SIG-M5 (cell line): ENCODE measurements around the gene NEDD9.

Experiments used
- DNase-seq: peaks from one replicate; lab custom pipeline; 2025; lab: John Stamatoyannopoulos, UW

NEDD9 gene

DNA sequence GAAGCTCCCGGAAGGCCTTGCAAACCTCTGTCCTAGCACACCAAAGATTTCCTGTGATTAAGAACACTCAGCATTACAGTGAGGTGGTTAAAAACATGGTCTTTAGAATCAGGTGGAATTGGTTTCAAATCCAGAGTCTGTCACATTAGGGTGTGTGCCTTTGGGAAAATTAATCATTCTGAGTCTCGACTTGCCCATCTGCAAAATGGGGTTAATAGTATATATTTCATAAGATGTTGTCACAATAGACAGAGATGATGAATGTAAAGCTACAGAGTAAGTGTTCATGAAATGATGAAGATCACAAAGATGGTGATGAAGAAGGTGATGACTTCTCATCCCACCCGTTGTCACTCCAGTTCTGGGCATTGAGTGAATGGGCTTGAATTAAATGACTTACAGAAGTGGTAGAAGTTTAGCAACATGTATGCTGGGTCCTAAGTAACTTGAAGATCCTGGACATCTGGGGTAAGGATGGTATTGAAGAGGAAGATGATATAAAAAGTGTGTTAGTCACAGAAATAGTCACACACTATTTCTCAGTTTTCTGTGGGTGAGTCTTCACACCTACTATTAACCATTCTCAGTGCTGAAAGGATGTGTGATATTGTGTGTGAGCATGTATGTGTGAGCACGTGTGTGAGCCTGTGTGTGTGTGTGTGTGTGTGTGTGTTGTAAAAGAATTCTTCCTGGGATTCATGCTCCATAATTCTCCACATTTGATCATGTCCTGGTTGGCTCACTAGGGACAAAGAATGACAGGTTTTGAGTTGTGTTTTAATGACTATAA is 28.0 kb upstream of the NEDD9 start:
- DNase-seq: no peak

GRCh38 chr6:11258260-11259237 is 26.1 kb upstream of the NEDD9 start:
- DNase-seq: no peak

DNA sequence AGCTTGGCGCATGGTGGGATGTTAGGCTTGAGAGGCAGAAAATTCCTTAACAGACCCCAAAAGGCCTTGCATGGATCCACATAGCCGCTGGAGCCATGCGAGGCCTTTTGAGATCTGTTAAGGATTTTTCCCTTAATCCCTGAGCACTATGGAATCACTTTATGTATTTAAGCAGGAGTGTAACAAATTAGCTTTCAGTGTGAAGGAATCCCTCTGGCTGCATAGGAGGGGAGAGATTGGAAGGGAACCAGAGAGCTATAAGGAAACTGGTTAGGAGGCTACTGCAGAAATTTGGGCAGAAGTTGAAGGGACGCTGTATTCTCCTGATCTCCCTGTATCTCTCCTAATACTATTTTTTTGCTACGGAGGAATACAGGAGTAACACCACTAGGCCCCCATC is 23.1 kb upstream of the NEDD9 start:
- no peak for DNase-seq

- no peak for DNase-seq
These were observed 21.1 kb upstream of the NEDD9 start for GRCh38 chr6:11253594-11253993.

DNA sequence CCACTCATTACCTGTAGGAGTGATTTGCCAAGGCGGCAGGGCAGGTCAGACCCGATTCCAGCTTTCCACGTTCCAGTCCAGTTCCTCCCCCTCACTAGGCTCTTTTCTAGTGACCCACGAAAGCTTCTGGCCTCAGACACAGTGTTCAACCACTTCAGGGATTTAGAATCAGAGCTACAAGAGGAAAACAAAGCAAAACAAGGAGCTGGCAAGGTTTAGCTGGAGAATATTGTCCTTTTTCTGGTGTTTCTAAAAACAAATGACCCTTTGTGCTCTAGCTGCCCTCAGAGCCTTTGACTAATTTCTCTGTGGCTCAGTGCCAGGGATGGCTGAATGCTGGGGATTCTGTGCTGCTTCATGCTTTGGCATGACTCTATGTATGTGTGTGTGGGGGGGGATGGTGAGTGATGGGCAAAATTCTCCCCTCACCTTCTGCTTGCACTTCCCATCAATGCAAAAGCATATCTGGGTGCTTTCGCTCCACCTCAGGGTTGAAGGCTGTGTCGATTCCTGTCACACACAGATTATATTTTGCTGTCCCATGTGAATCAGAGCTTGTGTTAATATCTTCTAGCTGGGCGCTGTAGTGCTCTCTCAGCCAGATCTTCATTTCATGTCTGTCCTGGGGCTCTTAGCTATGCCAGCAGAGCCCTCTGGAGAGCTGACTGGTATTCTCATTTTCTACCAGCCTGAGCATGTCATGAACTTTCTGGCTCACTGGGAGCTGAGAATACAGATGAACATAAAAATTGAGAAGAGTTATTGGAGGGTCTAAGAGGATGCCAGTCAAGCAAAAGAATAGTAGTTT is 19.3 kb upstream of the NEDD9 start:
- no peak for DNase-seq

DNA sequence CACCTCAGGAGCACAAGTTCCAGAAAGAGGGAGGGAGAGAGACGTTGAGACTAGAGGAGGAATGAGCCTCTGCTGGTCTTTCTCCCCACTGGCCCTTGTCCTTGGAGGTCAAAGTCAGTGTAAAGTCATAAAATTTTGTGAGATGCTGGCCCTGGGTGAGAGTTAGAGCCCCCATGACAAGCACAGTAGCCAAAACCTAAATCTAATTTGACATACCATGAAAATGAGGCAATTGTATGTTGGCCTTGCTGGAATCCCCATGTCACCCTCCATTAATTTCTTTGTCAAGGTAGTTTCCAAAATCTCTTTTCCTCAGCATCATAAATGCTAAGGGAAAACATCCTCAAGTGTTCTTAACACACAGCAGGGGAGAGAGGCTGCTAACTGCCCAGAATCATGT is 17.6 kb upstream of the NEDD9 start:
- no peak for DNase-seq

GRCh38 chr6:11248974-11249761 is 16.7 kb upstream of the NEDD9 start:
- no peak for DNase-seq

GRCh38 chr6:11246722-11247121 is 14.3 kb upstream of the NEDD9 start:
- DNase-seq: no peak

GRCh38 chr6:11245381-11246256 is 13.2 kb upstream of the NEDD9 start:
- DNase-seq: no peak

DNA sequence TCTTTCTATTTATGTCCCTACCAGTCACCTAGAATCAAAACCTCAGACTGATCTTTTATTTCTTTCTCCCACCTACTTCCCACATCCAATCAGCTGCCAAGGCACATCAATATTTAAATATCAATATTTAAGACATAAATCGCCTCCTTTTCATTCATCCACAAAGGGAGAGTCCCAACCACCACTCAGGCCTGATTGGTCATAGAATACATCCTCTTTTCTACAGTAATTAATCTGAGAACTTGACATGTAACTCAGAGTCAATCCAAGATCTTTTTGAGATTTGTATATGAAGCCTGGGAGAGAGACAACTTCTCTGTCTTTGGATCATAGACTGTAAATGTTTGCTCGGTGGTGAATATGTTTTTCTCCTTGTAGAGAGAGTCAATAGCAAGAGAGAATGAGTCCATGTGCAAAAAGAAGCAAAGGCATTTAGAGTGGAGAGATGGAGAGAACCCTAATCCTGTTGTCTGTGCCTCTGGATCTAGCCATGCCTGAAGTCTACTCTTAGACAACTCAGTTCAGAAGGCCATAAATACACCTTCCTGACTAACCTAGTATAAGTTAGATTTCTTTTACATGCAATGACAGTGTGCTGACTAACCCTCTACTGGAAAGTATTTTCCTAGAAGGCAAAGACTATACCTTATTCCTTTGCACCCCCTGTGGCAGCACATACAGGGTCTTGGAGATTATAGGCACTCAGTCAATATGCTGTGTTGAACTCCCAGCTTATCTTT is 12.1 kb upstream of the NEDD9 start:
- DNase-seq: no peak

DNA sequence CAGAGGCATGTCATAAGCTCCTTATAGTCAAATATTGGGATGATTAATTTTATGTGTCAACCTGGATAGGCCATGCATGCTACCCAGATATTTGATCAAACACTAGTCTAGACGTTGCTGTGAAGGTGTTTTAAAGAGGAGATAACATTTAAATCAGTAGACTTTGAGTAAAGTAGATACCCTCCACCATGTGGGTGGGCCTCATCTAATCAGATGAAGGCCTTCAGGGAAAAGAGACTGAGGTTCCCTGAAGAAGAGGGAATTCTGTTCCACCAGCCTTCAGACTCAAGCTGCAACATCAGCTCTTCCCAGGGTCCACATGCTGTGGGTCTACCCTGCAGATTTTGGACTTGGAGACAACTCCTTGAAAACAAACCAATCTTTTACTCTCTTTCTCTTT is 11.4 kb upstream of the NEDD9 start:
- no peak for DNase-seq

GRCh38 chr6:11242711-11243110 is 10.2 kb upstream of the NEDD9 start:
- DNase-seq: no peak

DNA sequence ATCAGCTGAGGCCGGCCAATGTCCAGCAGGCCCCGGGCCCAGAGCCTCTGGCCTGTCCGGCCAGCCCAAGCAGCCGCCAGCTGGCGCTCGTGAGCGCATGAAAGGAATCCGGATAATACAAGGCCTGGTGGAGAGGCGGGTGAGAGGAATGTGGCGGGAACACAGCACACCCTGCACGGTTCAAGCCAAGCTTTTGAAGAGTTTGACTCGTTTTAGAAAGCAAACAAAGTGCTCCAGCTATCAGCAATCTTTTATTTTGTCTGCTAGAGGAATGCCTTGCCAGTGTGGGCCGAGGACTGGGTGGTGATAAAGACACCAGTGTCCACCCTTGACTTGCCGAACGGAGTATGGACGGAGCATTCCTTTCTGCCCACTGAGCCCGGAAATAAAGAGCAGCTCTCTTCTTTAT is 9.3 kb upstream of the NEDD9 start:
- no peak for DNase-seq

GRCh38 chr6:11241154-11241792 is 8.8 kb upstream of the NEDD9 start:
- no peak for DNase-seq

- DNase-seq: no peak
These were observed 5.5 kb upstream of the NEDD9 start for GRCh38 chr6:11237956-11238355.

DNA sequence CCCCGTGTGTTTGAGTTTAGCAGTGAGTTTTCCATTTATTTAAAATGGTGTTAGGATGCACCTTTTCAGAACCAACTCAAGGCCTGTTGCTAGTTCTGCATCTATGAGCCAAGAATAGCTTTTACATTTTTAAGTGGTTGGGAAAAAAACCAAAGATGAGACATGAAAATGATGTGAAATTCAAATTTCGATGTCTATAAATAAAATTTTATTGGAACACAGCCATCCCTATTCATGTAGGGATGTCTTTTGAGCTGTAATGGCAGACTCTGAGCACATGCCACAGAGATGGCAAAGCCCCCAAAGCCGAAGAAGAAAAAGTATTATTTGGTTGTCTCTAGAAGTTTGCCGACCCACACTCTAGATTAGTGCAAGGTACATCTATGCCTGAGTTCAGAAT is 5.0 kb upstream of the NEDD9 start:
- no peak for DNase-seq

DNA sequence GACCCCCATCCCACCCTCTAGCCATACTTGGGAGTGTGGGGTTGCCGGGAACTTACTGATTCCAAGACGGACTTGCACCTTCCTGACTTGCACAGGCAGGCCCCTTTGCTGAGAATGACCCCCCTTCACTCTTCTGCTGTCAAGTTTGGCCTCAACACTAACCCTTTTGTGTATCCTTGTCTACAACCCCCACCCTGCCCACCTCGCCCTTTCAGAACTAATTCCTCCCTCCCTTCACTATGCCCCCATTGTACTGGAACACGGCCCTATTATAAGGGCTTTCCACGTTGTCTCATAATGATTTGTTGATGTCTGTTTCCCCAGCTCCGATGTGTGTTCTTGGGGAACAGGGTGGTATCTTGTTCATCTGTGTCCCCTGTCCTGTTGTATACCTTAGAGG is 4.4 kb upstream of the NEDD9 start:
- no peak for DNase-seq

GRCh38 chr6:11236076-11236750 is 3.7 kb upstream of the NEDD9 start:
- no peak for DNase-seq

DNA sequence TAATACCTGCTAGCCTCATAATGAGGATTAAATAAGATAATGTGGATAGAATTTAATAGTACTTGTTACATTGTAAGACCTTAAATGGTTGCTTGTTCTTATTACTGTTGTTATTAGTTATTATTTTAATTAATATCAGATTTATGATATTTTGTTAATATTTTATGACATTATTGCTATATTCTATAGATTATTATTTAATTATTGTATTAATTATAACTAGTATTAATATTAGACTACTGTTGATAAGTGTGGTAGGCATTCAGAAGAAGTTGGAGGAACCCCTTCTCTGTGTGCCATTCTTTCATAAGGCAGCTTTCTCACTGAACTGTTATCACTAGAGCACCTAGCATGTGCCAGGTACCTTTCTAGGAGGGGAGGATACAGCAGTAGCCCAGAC is 2.6 kb upstream of the NEDD9 start:
- DNase-seq: no peak
